Occipital lobe (tissue), 3 donors: Measurements from ENCODE around the gene CCT5. TPM values are rescaled to one million over a fixed set of nuclear protein-coding genes. Genes with fewer than 3 reads are reported as not detected.
"Not testable (repeated sequence)": the region's sequence is repeated elsewhere in the genome, so short reads cannot be mapped to it uniquely, and the experiment has no call there.

Experiments
- DNase-seq: peaks from one replicate; lab custom pipeline; 2025; lab: John Stamatoyannopoulos, UW
- small RNA-seq: library from RNA; depleted of rRNA; stranded (forward); fragments of <200 nt; gene quantifications from one replicate; pipeline ENCODE3, GENCODE V24; 2014
- total RNA-seq: library from RNA; depleted of rRNA; stranded (reverse); fragments of >200 nt; gene quantifications from one replicate; pipeline ENCODE4 v1.2.3, GENCODE V29; 2014

The CCT5 gene
- total RNA-seq, 1 donor from 2014 or later, result 271 TPM

DNA sequence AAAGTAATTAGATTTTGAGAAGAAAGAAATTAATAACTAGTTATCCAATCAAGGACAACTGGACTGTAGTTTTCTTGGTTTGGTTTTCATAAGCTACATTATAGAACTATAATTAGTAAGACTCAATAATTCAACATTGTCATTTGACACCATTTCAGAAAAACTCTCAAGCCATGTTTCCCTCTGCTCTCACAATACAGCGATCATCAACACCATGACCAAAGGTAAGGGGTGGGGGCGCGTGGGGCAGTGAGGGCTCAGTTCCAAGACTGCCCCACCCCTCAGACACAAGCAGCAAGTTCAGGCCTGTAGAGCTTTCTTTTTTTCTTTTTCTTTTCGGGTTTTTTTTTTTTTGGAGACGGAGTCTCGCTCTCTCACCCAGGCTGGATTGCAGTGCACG is 51.2 kb downstream of the CCT5 start:
- DNase-seq, result no peak

GRCh38 chr5:10301842-10302610 is 51.9 kb downstream of the CCT5 start:
- no peak for DNase-seq

GRCh38 chr5:10303201-10303600 is 53.1 kb downstream of the CCT5 start:
- no peak for DNase-seq

- no peak for DNase-seq
These were observed 53.7 kb downstream of the CCT5 start for GRCh38 chr5:10303699-10304170.

DNA sequence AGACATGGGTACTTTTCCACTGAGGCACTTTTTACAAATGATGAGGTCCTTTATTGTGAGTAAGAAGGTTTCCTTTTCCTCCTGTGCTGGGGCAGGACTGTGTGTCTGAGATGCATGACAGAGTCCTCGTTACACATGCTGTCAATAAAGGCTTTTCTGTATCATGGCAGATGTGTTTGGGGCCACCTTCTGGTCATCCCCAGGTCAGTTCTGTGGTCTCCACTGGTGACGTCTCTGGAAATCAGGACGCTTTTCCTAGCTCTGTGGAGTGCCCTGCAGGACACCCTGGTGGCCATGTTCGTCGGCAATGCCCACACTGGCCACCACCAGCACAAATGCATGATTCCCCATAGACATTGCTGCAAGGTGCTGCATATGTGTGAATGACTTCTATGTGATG is 54.9 kb downstream of the CCT5 start:
- DNase-seq, result no peak

DNA sequence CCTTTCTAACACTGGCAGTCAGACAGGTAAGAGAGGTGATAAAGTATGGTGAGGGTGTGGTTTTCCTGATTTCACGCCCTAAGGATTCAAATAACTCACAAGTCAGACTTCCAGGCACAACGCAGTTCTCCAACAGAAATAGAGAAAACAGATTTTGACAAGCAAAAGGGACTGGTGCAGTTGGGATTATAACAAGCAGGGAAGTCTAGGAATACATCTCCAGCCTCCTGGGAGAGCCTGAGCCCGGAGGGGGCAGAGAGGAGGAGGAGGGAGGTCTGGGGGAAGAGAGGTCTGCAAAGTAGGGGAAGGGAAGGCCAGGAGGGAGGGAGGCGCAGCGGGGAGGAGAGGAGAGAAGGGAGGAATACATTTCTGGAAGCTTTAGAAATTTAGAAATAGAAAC is 56.0 kb downstream of the CCT5 start:
- no peak for DNase-seq

GRCh38 chr5:10306806-10307205 is 56.7 kb downstream of the CCT5 start:
- DNase-seq, result no peak

GRCh38 chr5:10307206-10308148 is 57.4 kb downstream of the CCT5 start, which contains the start of gene CMBL:
Gene CMBL (minus strand): TSS chr5:10307902. CDS start chr5:10290762, 17,140 bp downstream.
- DNase-seq, result peak; percentile 72

GRCh38 chr5:10308844-10309243 is 58.8 kb downstream of the CCT5 start:
- DNase-seq, result no peak

- DNase-seq, result no peak
These were observed 60.1 kb downstream of the CCT5 start for GRCh38 chr5:10310066-10310779.

DNA sequence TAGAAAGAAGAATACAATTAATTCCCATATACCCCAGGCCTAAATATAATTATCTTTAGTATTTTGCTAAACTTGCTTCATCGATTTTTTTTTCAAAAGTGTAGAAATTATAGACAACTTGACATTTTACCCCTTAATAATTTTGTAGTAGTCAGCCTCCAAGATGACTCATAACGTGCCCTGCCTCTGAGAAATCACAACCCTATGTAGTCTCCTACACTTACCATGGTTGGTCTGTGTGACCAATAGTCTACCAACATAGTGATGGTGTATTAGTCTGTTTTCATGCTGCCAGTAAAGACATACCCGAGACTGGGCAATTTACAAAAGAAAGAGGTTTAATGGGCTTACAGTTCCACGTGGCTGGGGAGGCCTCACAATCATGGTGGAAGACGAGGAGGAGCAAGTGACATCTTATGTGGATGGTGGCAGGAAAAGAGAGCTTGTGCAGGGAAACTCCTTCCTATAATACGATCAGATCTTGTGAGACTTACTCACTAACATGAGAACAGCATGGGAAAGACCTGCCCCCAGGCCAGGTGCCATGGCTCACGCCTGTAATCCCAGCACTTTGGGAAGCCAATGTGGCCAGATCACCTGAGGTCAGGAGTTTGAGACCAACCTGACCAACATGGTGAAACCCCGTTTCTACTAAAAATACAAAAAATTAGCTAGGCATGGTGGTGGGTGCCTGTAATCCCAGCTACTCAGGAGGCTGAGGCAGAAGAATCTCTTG is 60.9 kb downstream of the CCT5 start:
- DNase-seq, result not testable (repeated sequence)

DNA sequence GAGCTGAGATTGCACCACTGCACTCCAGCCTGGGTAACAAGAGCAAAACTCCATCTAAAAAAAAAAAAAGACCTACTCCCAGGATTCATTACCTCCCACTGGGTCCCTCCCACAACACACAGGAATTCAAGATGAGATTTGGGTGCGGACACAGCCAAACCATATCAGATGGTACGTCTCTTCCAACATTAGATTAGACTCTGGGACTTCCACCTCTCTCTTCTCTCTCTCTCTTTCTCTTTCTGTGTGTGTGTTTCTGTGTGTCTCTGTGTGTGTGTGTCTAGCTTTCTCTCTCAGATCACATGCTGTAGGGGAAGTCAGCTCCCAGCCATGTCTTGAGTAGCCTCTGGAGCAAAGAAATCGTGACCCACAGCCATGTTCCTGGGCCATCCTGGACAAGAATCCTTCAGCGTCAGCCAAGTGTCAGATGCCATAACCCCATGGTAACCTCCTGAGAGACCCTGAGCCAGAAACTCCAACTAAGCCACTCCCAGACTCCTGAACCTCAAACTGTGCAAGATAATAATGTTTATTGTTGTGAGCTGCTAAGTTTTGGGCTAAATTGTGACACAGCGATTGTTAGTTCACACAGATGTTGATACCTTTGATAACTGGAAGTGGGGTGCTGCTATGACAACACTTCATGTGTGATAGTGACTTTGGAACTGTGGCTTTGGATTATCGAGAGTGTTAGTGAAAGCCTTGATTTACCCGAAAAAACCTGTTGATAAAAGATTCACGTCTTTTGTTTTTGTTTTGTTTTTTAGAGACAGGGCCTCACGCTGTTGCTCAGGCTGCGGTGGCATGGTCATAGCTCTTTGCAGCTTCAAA is 61.7 kb downstream of the CCT5 start:
- no peak for DNase-seq

GRCh38 chr5:10315201-10315600 is 65.1 kb downstream of the CCT5 start:
- no peak for DNase-seq

Small RNAs within 50 kb of the gene (small RNA-seq; reads per million reads assigned to genes)
- gene RF00019, result not detected

Other genes starting within 250 kb of the CCT5 start
- 44.0 TPM for gene ATPSCKMT, start 392 bp upstream of the CCT5 start, total RNA-seq
- gene CMBL, start 57.6 kb downstream of the CCT5 start, total RNA-seq, result 3.9 TPM
- gene MARCHF6, start 103.4 kb downstream of the CCT5 start, total RNA-seq, result 245 TPM
- gene ROPN1L, start 191.6 kb downstream of the CCT5 start, total RNA-seq, result 1.9 TPM